GM12891 (cell line): ENCODE data around the gene ITGB2.

Experiments used
- POLR2A ChIP-seq: IDR thresholded peaks from 2 replicates; pipeline ENCODE4 v1.6.1; 2011; ENCODE audit warnings: low read depth, low read length, control low read depth
- POLR2AphosphoS5 ChIP-seq: IDR thresholded peaks from 2 replicates; pipeline ENCODE4 v1.6.1; 2011; ENCODE audit warnings: low read depth, low read length, control low read depth
- SPI1 ChIP-seq: IDR thresholded peaks from 2 replicates; pipeline ENCODE4 v1.6.1; 2011; ENCODE audit warnings: low read depth, low read length, control low read depth
- TAF1 ChIP-seq: IDR thresholded peaks from 2 replicates; pipeline ENCODE4 v1.6.1; 2011; ENCODE audit warnings: low read depth, low read length, control low read depth

GRCh38 chr21:44892536-44893277 lies 28.0 kb downstream of the ITGB2 start:
- no peak for TF ChIP-seq SPI1
- no peak for TF ChIP-seq POLR2AphosphoS5
- TF ChIP-seq POLR2A, result no peak
- TF ChIP-seq TAF1, result no peak
